ENCODE measurements around the gene PHAF1. TPM values are rescaled to one million over a fixed set of nuclear protein-coding genes. Genes with fewer than 3 reads are reported as not detected.

Gene PHAF1
- polyA plus RNA-seq, 1 donor from 2014 or later, result 9.8 TPM

DNA sequence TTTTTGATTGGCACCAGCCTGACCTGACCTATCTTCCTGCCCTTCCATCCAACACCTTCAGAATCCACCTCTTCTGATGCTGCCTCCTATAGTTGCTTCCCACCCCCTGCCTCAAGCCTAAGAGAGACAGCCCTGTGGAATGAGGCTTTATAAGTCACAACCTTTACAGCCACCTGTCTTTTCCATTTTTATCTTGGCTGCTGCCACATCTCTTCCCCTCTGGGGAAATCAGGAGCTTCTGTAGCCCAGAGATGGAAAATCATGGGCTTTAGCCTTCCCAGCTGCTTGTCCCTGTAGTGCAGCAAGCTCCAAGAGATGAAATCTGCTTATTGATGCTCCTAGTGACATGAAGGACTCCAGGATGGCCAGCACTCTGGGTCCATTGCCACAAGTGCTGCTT, 18.7 kb downstream of the PHAF1 start:
- Histone ChIP-seq H3K9me3 (ENCODE audit: low read length) (no peaks in the 10 kb centered on the region), H3K4me3 (ENCODE audit: low read length) (no peak overlapping the region), H3K27me3 (ENCODE audit: insufficient read depth, low read depth, low read length) (no peaks in the 10 kb centered on the region), H3K79me2 (replicated peaks; ENCODE audit: insufficient read depth, low read length) (no peaks in the 10 kb centered on the region), H3F3A (ENCODE audit: insufficient read depth, low read length, poor library complexity, severe bottlenecking) (no peaks in the 10 kb centered on the region), H3K27ac (ENCODE audit: low read length) (no peak overlapping the region), H3K36me3 (ENCODE audit: insufficient read depth, low read length) (no peaks in the 10 kb centered on the region), H3K9ac (ENCODE audit: low read length) (no peak overlapping the region), H4K20me1 (ENCODE audit: insufficient read depth) (no peaks in the 10 kb centered on the region), H3K9me2 (ENCODE audit: insufficient read depth, low read length) (no peaks in the 10 kb centered on the region), H2AFZ (ENCODE audit: low read depth, low read length) (no peak overlapping the region), H3K4me2 (ENCODE audit: low read length) (no peak overlapping the region)
- TF ChIP-seq EP300 (conservative IDR thresholded peaks at IDR 0.05; ENCODE audit: poor library complexity, severe bottlenecking) (no peak), RAD21 (conservative IDR thresholded peaks at IDR 0.05) (no peak), EZH2 (IDR thresholded peaks at IDR 0.05; ENCODE audit: borderline replicate concordance, insufficient read depth, low read length, poor library complexity, severe bottlenecking) (no peak), SMC3 (conservative IDR thresholded peaks at IDR 0.05; ENCODE audit: poor library complexity) (no peak), POLR2AphosphoS5 (IDR thresholded peaks at IDR 0.05) (no peak), TAF1 (IDR thresholded peaks at IDR 0.05; ENCODE audit: low read depth) (no peak), MXI1 (conservative IDR thresholded peaks at IDR 0.05; ENCODE audit: poor library complexity, severe bottlenecking) (no peak)
- TF ChIP-seq, protein P1, sequence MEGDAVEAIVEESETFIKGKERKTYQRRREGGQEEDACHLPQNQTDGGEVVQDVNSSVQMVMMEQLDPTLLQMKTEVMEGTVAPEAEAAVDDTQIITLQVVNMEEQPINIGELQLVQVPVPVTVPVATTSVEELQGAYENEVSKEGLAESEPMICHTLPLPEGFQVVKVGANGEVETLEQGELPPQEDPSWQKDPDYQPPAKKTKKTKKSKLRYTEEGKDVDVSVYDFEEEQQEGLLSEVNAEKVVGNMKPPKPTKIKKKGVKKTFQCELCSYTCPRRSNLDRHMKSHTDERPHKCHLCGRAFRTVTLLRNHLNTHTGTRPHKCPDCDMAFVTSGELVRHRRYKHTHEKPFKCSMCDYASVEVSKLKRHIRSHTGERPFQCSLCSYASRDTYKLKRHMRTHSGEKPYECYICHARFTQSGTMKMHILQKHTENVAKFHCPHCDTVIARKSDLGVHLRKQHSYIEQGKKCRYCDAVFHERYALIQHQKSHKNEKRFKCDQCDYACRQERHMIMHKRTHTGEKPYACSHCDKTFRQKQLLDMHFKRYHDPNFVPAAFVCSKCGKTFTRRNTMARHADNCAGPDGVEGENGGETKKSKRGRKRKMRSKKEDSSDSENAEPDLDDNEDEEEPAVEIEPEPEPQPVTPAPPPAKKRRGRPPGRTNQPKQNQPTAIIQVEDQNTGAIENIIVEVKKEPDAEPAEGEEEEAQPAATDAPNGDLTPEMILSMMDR (IDR thresholded peaks at IDR 0.05; ENCODE audit: poor library complexity, severe bottlenecking), result no peak
- TF ChIP-seq, protein P2, sequence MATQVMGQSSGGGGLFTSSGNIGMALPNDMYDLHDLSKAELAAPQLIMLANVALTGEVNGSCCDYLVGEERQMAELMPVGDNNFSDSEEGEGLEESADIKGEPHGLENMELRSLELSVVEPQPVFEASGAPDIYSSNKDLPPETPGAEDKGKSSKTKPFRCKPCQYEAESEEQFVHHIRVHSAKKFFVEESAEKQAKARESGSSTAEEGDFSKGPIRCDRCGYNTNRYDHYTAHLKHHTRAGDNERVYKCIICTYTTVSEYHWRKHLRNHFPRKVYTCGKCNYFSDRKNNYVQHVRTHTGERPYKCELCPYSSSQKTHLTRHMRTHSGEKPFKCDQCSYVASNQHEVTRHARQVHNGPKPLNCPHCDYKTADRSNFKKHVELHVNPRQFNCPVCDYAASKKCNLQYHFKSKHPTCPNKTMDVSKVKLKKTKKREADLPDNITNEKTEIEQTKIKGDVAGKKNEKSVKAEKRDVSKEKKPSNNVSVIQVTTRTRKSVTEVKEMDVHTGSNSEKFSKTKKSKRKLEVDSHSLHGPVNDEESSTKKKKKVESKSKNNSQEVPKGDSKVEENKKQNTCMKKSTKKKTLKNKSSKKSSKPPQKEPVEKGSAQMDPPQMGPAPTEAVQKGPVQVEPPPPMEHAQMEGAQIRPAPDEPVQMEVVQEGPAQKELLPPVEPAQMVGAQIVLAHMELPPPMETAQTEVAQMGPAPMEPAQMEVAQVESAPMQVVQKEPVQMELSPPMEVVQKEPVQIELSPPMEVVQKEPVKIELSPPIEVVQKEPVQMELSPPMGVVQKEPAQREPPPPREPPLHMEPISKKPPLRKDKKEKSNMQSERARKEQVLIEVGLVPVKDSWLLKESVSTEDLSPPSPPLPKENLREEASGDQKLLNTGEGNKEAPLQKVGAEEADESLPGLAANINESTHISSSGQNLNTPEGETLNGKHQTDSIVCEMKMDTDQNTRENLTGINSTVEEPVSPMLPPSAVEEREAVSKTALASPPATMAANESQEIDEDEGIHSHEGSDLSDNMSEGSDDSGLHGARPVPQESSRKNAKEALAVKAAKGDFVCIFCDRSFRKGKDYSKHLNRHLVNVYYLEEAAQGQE (IDR thresholded peaks at IDR 0.05; ENCODE audit: borderline replicate concordance), result no peak

DNA sequence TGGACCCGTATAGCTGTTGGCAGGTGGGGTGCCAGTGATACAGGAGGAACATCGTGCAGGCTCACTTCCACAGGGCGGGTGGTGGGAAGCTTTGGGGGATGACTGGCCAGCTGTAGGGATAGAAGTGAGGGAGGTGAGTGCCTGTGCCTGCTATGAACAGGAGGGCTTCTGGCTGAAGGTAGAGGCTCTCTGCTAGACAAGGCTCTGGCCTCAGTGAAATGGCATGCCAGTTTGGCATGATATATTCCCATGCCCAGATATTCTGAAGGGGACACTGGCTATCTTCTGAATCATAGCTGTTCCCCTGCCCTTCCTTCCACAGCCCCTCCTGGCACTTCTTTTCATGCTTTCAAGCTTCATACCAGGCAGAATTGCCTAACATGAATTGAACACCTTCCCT, 19.1 kb downstream of the PHAF1 start:
- no peak overlapping the region for H3K9ac ChIP-seq (ENCODE audit: low read length)
- TF ChIP-seq MXI1 (conservative IDR thresholded peaks at IDR 0.05; ENCODE audit: poor library complexity, severe bottlenecking) (no peak), POLR2AphosphoS5 (IDR thresholded peaks at IDR 0.05) (no peak), EP300 (conservative IDR thresholded peaks at IDR 0.05; ENCODE audit: poor library complexity, severe bottlenecking) (no peak), RAD21 (conservative IDR thresholded peaks at IDR 0.05) (no peak), EZH2 (IDR thresholded peaks at IDR 0.05; ENCODE audit: borderline replicate concordance, insufficient read depth, low read length, poor library complexity, severe bottlenecking) (no peak), SMC3 (conservative IDR thresholded peaks at IDR 0.05; ENCODE audit: poor library complexity) (no peak), TAF1 (IDR thresholded peaks at IDR 0.05; ENCODE audit: low read depth) (no peak)
- TF ChIP-seq, protein P1 (IDR thresholded peaks at IDR 0.05; ENCODE audit: poor library complexity, severe bottlenecking), result no peak
- TF ChIP-seq, protein P2 (IDR thresholded peaks at IDR 0.05; ENCODE audit: borderline replicate concordance), result no peak
- H2AFZ ChIP-seq (ENCODE audit: low read depth, low read length), result no peak overlapping the region
- no peaks in the 10 kb centered on the region for H3K27me3 ChIP-seq (ENCODE audit: insufficient read depth, low read depth, low read length)
- H4K20me1 ChIP-seq (ENCODE audit: insufficient read depth), result no peaks in the 10 kb centered on the region
- no peak overlapping the region for H3K4me2 ChIP-seq (ENCODE audit: low read length)
- H3F3A ChIP-seq (ENCODE audit: insufficient read depth, low read length, poor library complexity, severe bottlenecking), result no peaks in the 10 kb centered on the region
- H3K27ac ChIP-seq (ENCODE audit: low read length), result no peak overlapping the region
- no peaks in the 10 kb centered on the region for H3K36me3 ChIP-seq (ENCODE audit: insufficient read depth, low read length)
- H3K9me3 ChIP-seq (ENCODE audit: low read length), result no peaks in the 10 kb centered on the region
- H3K9me2 ChIP-seq (ENCODE audit: insufficient read depth, low read length), result no peaks in the 10 kb centered on the region
- no peaks in the 10 kb centered on the region for H3K79me2 ChIP-seq (replicated peaks; ENCODE audit: insufficient read depth, low read length)
- H3K4me3 ChIP-seq (ENCODE audit: low read length), result no peak overlapping the region

Measured in neural cell (in vitro differentiated cells).